IMR-90 (cell line): ENCODE data around the gene CCDC85B. TPM values are rescaled to one million over a fixed set of nuclear protein-coding genes. Genes with fewer than 3 reads are reported as not detected.

Source experiments
- ATAC-seq: fragments of 200-7000 bp; cut with Tn5 transposase; 2 replicates; pipeline ENCODE4 v1.9.1; 2020; ENCODE audit warnings: low read depth, mild to moderate bottlenecking, moderate library complexity
- BruUV-seq: library from RNA; stranded (reverse); fragments of 400-500 nt; replicated peaks from 2 replicates; lab custom pipeline; 2021; lab: Mats Ljungman, UMichigan
- CTCF ChIA-PET: fragments of 300-600 bp; formaldehyde crosslinking; extraction: SDS; loops from one replicate; lab custom pipeline; 2021; ENCODE audit warnings: antibody characterized with exemption; lab: Yijun Ruan, JAX
- POLR2A ChIA-PET: fragments of 300-600 bp; sonication (Branson Sonifier 250); formaldehyde crosslinking; loops from one replicate; lab custom pipeline; 2022; ENCODE audit warnings: antibody characterized with exemption; ENCODE audit not compliant: unreplicated experiment; lab: Charles Lee
- DNase-seq: peaks from one replicate; pipeline ENCODE4 v3.0.0; 2013
- H2AFZ ChIP-seq: replicated peaks from 2 replicates; pipeline ENCODE3; 2013; ENCODE audit warnings: low read length, mild to moderate bottlenecking; ENCODE audit not compliant: poor library complexity
- H2AK5ac ChIP-seq: 2 replicates; pipeline ENCODE4 v1.6.1; 2013; ENCODE audit warnings: low read depth, low read length, inconsistent platforms
- H2AK9ac ChIP-seq: replicated peaks from 2 replicates; pipeline ENCODE3; 2013; ENCODE audit warnings: mild to moderate bottlenecking, low read depth, low read length, moderate library complexity; ENCODE audit not compliant: poor library complexity
- H2BK120ac ChIP-seq: 2 replicates; pipeline ENCODE4 v1.6.1; 2013; ENCODE audit warnings: low read depth, low read length, inconsistent platforms
- H2BK15ac ChIP-seq: 3 replicates; pipeline ENCODE4 v1.6.1; 2013; ENCODE audit warnings: low read depth, low read length, inconsistent platforms
- H2BK20ac ChIP-seq: 2 replicates; pipeline ENCODE4 v1.6.1; 2013; ENCODE audit warnings: low read depth, mild to moderate bottlenecking, inconsistent platforms, low read length, moderate library complexity
- H2BK5ac ChIP-seq: 2 replicates; pipeline ENCODE4 v1.6.1; 2013; ENCODE audit warnings: mild to moderate bottlenecking, low read depth, low read length, inconsistent platforms; ENCODE audit not compliant: poor library complexity, severe bottlenecking
- H3K14ac ChIP-seq: replicated peaks from 2 replicates; pipeline ENCODE4 v1.6.1; 2013; ENCODE audit warnings: low read depth, low read length, inconsistent platforms
- H3K18ac ChIP-seq: 2 replicates; pipeline ENCODE4 v1.6.1; 2013; ENCODE audit warnings: low read depth, low read length, control low read depth
- H3K23ac ChIP-seq: 2 replicates; pipeline ENCODE4 v1.6.1; 2013; ENCODE audit warnings: low read depth, low read length, inconsistent platforms
- H3K27ac ChIP-seq: 2 replicates; pipeline ENCODE4 v1.5.1; 2013; ENCODE audit warnings: mild to moderate bottlenecking, control low read depth, low read length; ENCODE audit not compliant: insufficient read depth
- H3K27me3 ChIP-seq: 2 replicates; pipeline ENCODE4 v1.6.1; 2013; ENCODE audit warnings: low read length; ENCODE audit not compliant: control insufficient read depth, insufficient read depth
- H3K36me3 ChIP-seq: 2 replicates; pipeline ENCODE4 v1.6.1; 2013; ENCODE audit warnings: low read length, mixed read lengths; ENCODE audit not compliant: control insufficient read depth, insufficient read depth
- H3K4ac ChIP-seq: 2 replicates; pipeline ENCODE4 v1.6.1; 2013; ENCODE audit warnings: low read depth, low read length, inconsistent platforms
- H3K4me1 ChIP-seq: 2 replicates; pipeline ENCODE4 v1.6.1; 2013; ENCODE audit warnings: low read length, mixed read lengths; ENCODE audit not compliant: control insufficient read depth, insufficient read depth
- H3K4me2 ChIP-seq: 2 replicates; pipeline ENCODE4 v1.6.1; 2013; ENCODE audit warnings: low read depth, mild to moderate bottlenecking, control low read depth, low read length, moderate library complexity
- H3K4me3 ChIP-seq: 2 replicates; pipeline ENCODE4 v1.5.1; 2013; ENCODE audit warnings: low read depth, mild to moderate bottlenecking, control low read depth, low read length, moderate library complexity; ENCODE audit not compliant: insufficient read depth
- H3K56ac ChIP-seq: 2 replicates; pipeline ENCODE4 v1.6.1; 2013; ENCODE audit warnings: low read length, inconsistent platforms; ENCODE audit not compliant: insufficient read depth; ENCODE audit errors: extremely low read depth
- H3K79me1 ChIP-seq, 2 experiments: 2 replicates each; pipeline ENCODE4 v1.6.1; 2013; ENCODE audit warnings: low read length in 2 of 2, inconsistent platforms in 1 of 2, low read depth in 1 of 2
- H3K9ac ChIP-seq: 2 replicates; pipeline ENCODE4 v1.6.1; 2013; ENCODE audit warnings: low read depth, low read length, control low read depth
- H3K9me1 ChIP-seq: 2 replicates; pipeline ENCODE4 v1.6.1; 2013; ENCODE audit warnings: low read length, inconsistent platforms; ENCODE audit not compliant: insufficient read depth
- H3K9me3 ChIP-seq: 2 replicates; pipeline ENCODE4 v1.6.1; 2013; ENCODE audit warnings: low read length; ENCODE audit not compliant: control insufficient read depth, insufficient read depth
- H4K20me1 ChIP-seq: 2 replicates; pipeline ENCODE4 v1.6.1; 2013; ENCODE audit warnings: low read length, inconsistent platforms; ENCODE audit not compliant: insufficient read depth
- H4K5ac ChIP-seq: 2 replicates; pipeline ENCODE4 v1.6.1; 2013; ENCODE audit warnings: mild to moderate bottlenecking, low read depth, low read length, control low read depth
- H4K8ac ChIP-seq, 2 experiments: 2 replicates each; pipeline ENCODE4 v1.6.1; 2013; ENCODE audit warnings: low read depth in 2 of 2, low read length in 2 of 2, control low read depth in 1 of 2, inconsistent platforms in 1 of 2
- H4K91ac ChIP-seq: 2 replicates; pipeline ENCODE4 v1.6.1; 2013; ENCODE audit warnings: low read depth, low read length, inconsistent platforms; ENCODE audit not compliant: insufficient read depth
- CEBPB ChIP-seq: IDR thresholded peaks from 2 replicates; pipeline ENCODE4 v1.6.1; 2012; ENCODE audit warnings: low read depth, low read length, improper control_type of control experiment
- FOS ChIP-seq: fragments of 150-350 bp; IDR thresholded peaks from 2 replicates; pipeline ENCODE4 v1.6.1; 2016; ENCODE audit warnings: low read depth, low read length
- MAFK ChIP-seq: IDR thresholded peaks from 2 replicates; pipeline ENCODE4 v1.6.1; 2012; ENCODE audit warnings: low read depth, low read length, improper control_type of control experiment
- MAZ ChIP-seq: IDR thresholded peaks from 2 replicates; pipeline ENCODE4 v1.6.1; 2012; ENCODE audit warnings: low read depth, mild to moderate bottlenecking, low read length, improper control_type of control experiment, moderate library complexity, borderline replicate concordance
- WGBS, 2 experiments: methylation state at CpG; one replicate each; pipeline versions ENCODE4 v1.1.5 to v1.1.7; 2013; ENCODE audit warnings: missing lambda C conversion rate in 2 of 2; ENCODE audit not compliant: insufficient read length in 1 of 2; ENCODE audit errors: extremely low coverage in 2 of 2; 5-methylcytosine and 5-hydroxymethylcytosine counted together
- dilution Hi-C: fragments of 300-500 bp; cut with HindIII; formaldehyde crosslinking; loops from one replicate; pipeline ENCODE4 v1.14.3; 2018; ENCODE audit warnings: low sequenced_read_pairs; ENCODE audit not compliant: unreplicated experiment
- in situ Hi-C: fragments of 300-500 bp; cut with MboI; formaldehyde crosslinking; loops from 3 replicates; pipeline ENCODE4 v1.14.3; 2019; ENCODE audit warnings: low sequenced_read_pairs, inconsistent platforms, mixed read lengths
- intact Hi-C: fragments of 100-400 bp; cut with micrococcal nuclease; formaldehyde crosslinking; loops from 2 replicates; pipeline ENCODE4 v1.10.0; 2022
- polyA plus RNA-seq, 3 experiments: library from polyadenylated mRNA; depleted of rRNA; stranded (reverse); fragments of >200 nt; gene quantifications; 2 replicates each; pipeline ENCODE4 v1.2.3, GENCODE V29; 2012; ENCODE audit warnings: low replicate concordance in 1 of 3
- total RNA-seq: library from RNA; depleted of rRNA; stranded (reverse); fragments of >200 nt; gene quantifications from 2 replicates; pipeline ENCODE4 v1.2.3, GENCODE V29; 2012
- TF ChIP-seq, protein P1 (sequence below): fragments of 150-350 bp; IDR thresholded peaks from 2 replicates; pipeline ENCODE4 v1.6.1; 2016; ENCODE audit warnings: low read depth, mild to moderate bottlenecking, low read length, moderate library complexity, borderline replicate concordance

The CCDC85B gene
- total and polyA plus RNA-seq, 2 of the 4 experiments (the other 2 are of a cell fraction), result 17.6 to 35.4 TPM

DNA sequence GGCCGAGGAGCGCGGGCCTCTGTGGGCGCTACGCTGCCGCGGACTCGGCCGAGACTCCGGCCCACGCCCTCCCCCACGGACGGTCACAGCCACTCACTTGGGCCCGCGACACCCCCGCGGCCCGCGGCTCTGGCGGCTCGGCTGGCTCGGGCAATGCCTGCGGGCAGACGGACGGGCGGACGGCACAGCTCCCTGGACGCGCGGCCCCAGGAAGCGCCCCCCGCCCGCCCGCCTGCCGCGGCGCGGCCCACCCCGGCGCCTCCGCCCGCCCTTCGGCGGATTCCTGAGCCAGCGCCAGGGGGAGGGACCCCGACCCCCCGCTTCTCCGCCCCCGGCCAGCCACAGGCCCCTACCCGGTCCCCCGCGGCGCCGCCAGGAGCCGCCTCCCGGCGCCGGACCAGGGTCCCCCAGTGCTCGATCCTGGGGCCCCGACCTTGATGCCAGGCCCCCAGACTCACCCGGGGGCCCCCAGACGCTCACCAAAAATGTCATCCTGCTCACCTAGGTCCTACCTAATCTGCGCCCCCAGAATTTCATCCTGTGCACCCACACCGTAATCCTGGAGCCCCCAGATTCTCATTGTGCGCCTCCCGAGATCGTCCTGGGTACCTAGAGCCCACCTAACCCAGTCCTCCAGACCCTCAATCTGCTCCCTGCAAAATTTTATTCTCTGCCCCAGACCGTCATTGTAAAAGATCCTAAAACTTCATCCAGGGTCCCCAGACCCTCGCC is 17.7 kb upstream of the CCDC85B start, which contains the start of gene EFEMP2:
TSS of gene EFEMP2 (minus strand) at position 215 of the 732 bp plus-strand sequence. CDS start 446 bp downstream, outside the sequence.
- CTCF ChIA-PET, result interaction anchor here (1.1 to 2.1 kb wide), 3 partner anchors 12 to 16 kb away, joined by 3 to 8 read pairs (median 5); partner anchors contain the start of genes FIBP and MUS81
- peak within 1 kb of the TSS; percentile 98 for H3K9ac ChIP-seq

More for the DNA sequence above, 17.7 kb upstream of the CCDC85B start, which contains the start of gene EFEMP2:
- Histone ChIP-seq H3K9me3 (no peaks in the 10 kb centered on the region), H2BK120ac (peak within 1 kb of the TSS; percentile 81), H4K8ac (peak within 1 kb of the TSS; percentile 91 to 94), H3K79me1 (peaks cover 15 to 50% of the 10 kb centered on the region in 2 experiments), H2BK5ac (peak within 1 kb of the TSS; percentile 98), H3K9me1 (0 out of 2 replicates have a peak, but pooled peaks cover 5% of the 10 kb centered on the region), H3K27me3 (no peaks in the 10 kb centered on the region), H3K27ac (peak within 1 kb of the TSS; percentile 99), H3K14ac (peak within 1 kb of the TSS; percentile 99), H4K5ac (peak within 1 kb of the TSS; percentile 96), H3K18ac (peak within 1 kb of the TSS; percentile 85), H2BK15ac (peak within 1 kb of the TSS; percentile 53; the same call in 1 of the 3 replicates), H3K23ac (peak within 1 kb of the TSS; percentile 99), H3K4me2 (peak within 1 kb of the TSS; percentile 99), H2AK5ac (peak within 1 kb of the TSS; percentile 100), H4K20me1 (peaks cover 20% of the 10 kb centered on the region), H2BK20ac (peak within 1 kb of the TSS; percentile 51; the same call in 1 of the 2 replicates), H2AFZ (peak within 1 kb of the TSS; percentile 94), H3K4ac (peak within 1 kb of the TSS; percentile 100), H2AK9ac (peak within 1 kb of the TSS; percentile 100), H3K4me1 (peaks cover 14% of the 10 kb centered on the region), H3K36me3 (peaks cover 33% of the 10 kb centered on the region), H4K91ac (peak within 1 kb of the TSS; percentile 99), H3K4me3 (peak within 1 kb of the TSS; percentile 89), H3K56ac (peak within 1 kb of the TSS; percentile 98)
- intact Hi-C loops, result no loop called here
- in situ Hi-C loops, result no loop called here
- ATAC-seq (peak; percentile 47), DNase-seq (no peak)
- POLR2A ChIA-PET, result interaction anchor here (1.1 kb wide), 1 partner anchor 10 kb away, joined by 5 read pairs; no protein-coding TSS in a partner anchor
- dilution Hi-C loops, result no loop called here
- TF ChIP-seq, protein P1, sequence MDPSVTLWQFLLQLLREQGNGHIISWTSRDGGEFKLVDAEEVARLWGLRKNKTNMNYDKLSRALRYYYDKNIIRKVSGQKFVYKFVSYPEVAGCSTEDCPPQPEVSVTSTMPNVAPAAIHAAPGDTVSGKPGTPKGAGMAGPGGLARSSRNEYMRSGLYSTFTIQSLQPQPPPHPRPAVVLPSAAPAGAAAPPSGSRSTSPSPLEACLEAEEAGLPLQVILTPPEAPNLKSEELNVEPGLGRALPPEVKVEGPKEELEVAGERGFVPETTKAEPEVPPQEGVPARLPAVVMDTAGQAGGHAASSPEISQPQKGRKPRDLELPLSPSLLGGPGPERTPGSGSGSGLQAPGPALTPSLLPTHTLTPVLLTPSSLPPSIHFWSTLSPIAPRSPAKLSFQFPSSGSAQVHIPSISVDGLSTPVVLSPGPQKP, result no peak
- TF ChIP-seq CEBPB (no peak), FOS (no peak), MAFK (no peak), MAZ (peak; percentile 60; the same call in 1 of the 2 replicates)
- BruUV-seq, result no TSS peak
- 1% methylated on average over 23 of the region's 69 CpGs; no CpG with 5 or more reads in 1 of the 2 experiments for WGBS, 2 experiments
